DOHH2 (cell line): ENCODE measurements around the gene IKBKG.

Experiments
- H3F3A ChIP-seq: fragments of 200-600 bp; sonication (generic), shearing (Covaris generic); 2 replicates; pipeline ENCODE4 v1.6.0; 2016; ENCODE audit warnings: antibody characterized with exemption, mild to moderate bottlenecking; ENCODE audit not compliant: control insufficient read depth, insufficient read depth
- H3K27ac ChIP-seq: fragments of 200-600 bp; sonication (generic); 2 replicates; pipeline ENCODE4 v1.5.1; 2014; ENCODE audit warnings: low read depth, mild to moderate bottlenecking, low read length, moderate library complexity
- H3K27me3 ChIP-seq: fragments of 200-600 bp; sonication (generic); 2 replicates; pipeline ENCODE4 v1.6.1; 2014; ENCODE audit warnings: mild to moderate bottlenecking, low read length, mixed read lengths; ENCODE audit not compliant: control insufficient read depth
- H3K36me3 ChIP-seq: fragments of 200-600 bp; sonication (generic); 2 replicates; pipeline ENCODE4 v1.6.1; 2014; ENCODE audit warnings: mild to moderate bottlenecking, low read length, moderate library complexity, mixed read lengths; ENCODE audit not compliant: control insufficient read depth
- H3K4me1 ChIP-seq: fragments of 200-600 bp; sonication (generic); 2 replicates; pipeline ENCODE4 v1.6.1; 2014; ENCODE audit warnings: mild to moderate bottlenecking, low read length, mixed read lengths; ENCODE audit not compliant: control insufficient read depth
- H3K4me2 ChIP-seq: fragments of 200-600 bp; sonication (generic); 2 replicates; pipeline ENCODE4 v1.6.0; 2014; ENCODE audit warnings: mild to moderate bottlenecking, low read length, moderate library complexity
- H3K4me3 ChIP-seq: fragments of 200-600 bp; sonication (generic); 2 replicates; pipeline ENCODE4 v1.5.1; 2014; ENCODE audit warnings: mild to moderate bottlenecking, low read length, mixed read lengths
- H3K79me2 ChIP-seq: fragments of 200-600 bp; sonication (generic); 2 replicates; pipeline ENCODE4 v1.6.1; 2014; ENCODE audit warnings: mild to moderate bottlenecking, low read length, mixed read lengths; ENCODE audit not compliant: control insufficient read depth
- H3K9me2 ChIP-seq: fragments of 200-600 bp; sonication (generic); replicated peaks from 2 replicates; pipeline ENCODE4 v1.6.1; 2014; ENCODE audit warnings: mild to moderate bottlenecking, low read length, mixed read lengths; ENCODE audit not compliant: control insufficient read depth
- H3K9me3 ChIP-seq: fragments of 200-600 bp; sonication (generic); 2 replicates; pipeline ENCODE4 v1.6.1; 2014; ENCODE audit warnings: antibody characterized with exemption, low read length, mixed read lengths; ENCODE audit not compliant: control insufficient read depth, insufficient read depth
- H4K20me1 ChIP-seq: fragments of 200-600 bp; sonication (generic); 2 replicates; pipeline ENCODE4 v1.6.0; 2014; ENCODE audit warnings: low read depth, mild to moderate bottlenecking, antibody characterized with exemption, low read length, moderate library complexity; ENCODE audit not compliant: control insufficient read depth, insufficient read depth
- EZH2phosphoT487 ChIP-seq: fragments of 200-600 bp; sonication (generic); IDR thresholded peaks from 2 replicates; pipeline ENCODE4 v1.6.1; 2017; ENCODE audit warnings: borderline replicate concordance, mild to moderate bottlenecking, antibody characterized with exemption, low read length, moderate library complexity, mixed read lengths
- TF ChIP-seq, protein P1 (sequence below): fragments of 200-600 bp; sonication (generic); IDR thresholded peaks from one replicate; pipeline ENCODE4 v1.5.1; 2014; ENCODE audit warnings: antibody characterized with exemption, mild to moderate bottlenecking, low read depth, low read length; ENCODE audit not compliant: poor library complexity, severe bottlenecking

Gene IKBKG

GRCh38 chrX:154526901-154527675 lies 20.3 kb upstream of the IKBKG start:
- H3K36me3 ChIP-seq = no peaks in the 10 kb centered on the region
- H3K9me3 ChIP-seq = no peaks in the 10 kb centered on the region
- H3K27ac ChIP-seq = peak overlapping the region; percentile 37; the same call in 1 of the 2 replicates
- H3K4me3 ChIP-seq = peak overlapping the region; percentile 68
- peak overlapping the region; percentile 75 for H3K4me2 ChIP-seq
- H3K9me2 ChIP-seq = no peaks in the 10 kb centered on the region
- H3K4me1 ChIP-seq = peaks cover 14% of the 10 kb centered on the region
- no peak for TF ChIP-seq EZH2phosphoT487
- TF ChIP-seq, protein P1, sequence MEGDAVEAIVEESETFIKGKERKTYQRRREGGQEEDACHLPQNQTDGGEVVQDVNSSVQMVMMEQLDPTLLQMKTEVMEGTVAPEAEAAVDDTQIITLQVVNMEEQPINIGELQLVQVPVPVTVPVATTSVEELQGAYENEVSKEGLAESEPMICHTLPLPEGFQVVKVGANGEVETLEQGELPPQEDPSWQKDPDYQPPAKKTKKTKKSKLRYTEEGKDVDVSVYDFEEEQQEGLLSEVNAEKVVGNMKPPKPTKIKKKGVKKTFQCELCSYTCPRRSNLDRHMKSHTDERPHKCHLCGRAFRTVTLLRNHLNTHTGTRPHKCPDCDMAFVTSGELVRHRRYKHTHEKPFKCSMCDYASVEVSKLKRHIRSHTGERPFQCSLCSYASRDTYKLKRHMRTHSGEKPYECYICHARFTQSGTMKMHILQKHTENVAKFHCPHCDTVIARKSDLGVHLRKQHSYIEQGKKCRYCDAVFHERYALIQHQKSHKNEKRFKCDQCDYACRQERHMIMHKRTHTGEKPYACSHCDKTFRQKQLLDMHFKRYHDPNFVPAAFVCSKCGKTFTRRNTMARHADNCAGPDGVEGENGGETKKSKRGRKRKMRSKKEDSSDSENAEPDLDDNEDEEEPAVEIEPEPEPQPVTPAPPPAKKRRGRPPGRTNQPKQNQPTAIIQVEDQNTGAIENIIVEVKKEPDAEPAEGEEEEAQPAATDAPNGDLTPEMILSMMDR = peak; percentile 42
- no peaks in the 10 kb centered on the region for H3K79me2 ChIP-seq
- H3K27me3 ChIP-seq = no peaks in the 10 kb centered on the region
- no peaks in the 10 kb centered on the region for H3F3A ChIP-seq
- no peaks in the 10 kb centered on the region for H4K20me1 ChIP-seq

GRCh38 chrX:154529206-154529612 lies 18.2 kb upstream of the IKBKG start:
- peaks cover 9% of the 10 kb centered on the region for H3K36me3 ChIP-seq
- H3K9me2 ChIP-seq = no peaks in the 10 kb centered on the region
- H3K27me3 ChIP-seq = no peaks in the 10 kb centered on the region
- H3K79me2 ChIP-seq = no peaks in the 10 kb centered on the region
- H3K4me1 ChIP-seq = peaks cover 14% of the 10 kb centered on the region
- H4K20me1 ChIP-seq = no peaks in the 10 kb centered on the region
- TF ChIP-seq EZH2phosphoT487 = no peak
- TF ChIP-seq, protein P1 = no peak
- no peaks in the 10 kb centered on the region for H3F3A ChIP-seq
- no peak overlapping the region for H3K4me3 ChIP-seq
- H3K4me2 ChIP-seq = no peak overlapping the region
- no peak overlapping the region for H3K27ac ChIP-seq
- H3K9me3 ChIP-seq = no peaks in the 10 kb centered on the region

GRCh38 chrX:154530286-154530685 lies 17.1 kb upstream of the IKBKG start:
- Histone ChIP-seq H3K27ac (no peak overlapping the region), H3K36me3 (peaks cover 18% of the 10 kb centered on the region), H3K9me2 (no peaks in the 10 kb centered on the region), H3K79me2 (no peaks in the 10 kb centered on the region), H3K4me2 (no peak overlapping the region), H3K27me3 (no peaks in the 10 kb centered on the region), H3F3A (no peaks in the 10 kb centered on the region), H3K4me1 (peaks cover 19% of the 10 kb centered on the region), H3K4me3 (no peak overlapping the region), H3K9me3 (no peaks in the 10 kb centered on the region), H4K20me1 (no peaks in the 10 kb centered on the region)
- TF ChIP-seq EZH2phosphoT487 = no peak
- TF ChIP-seq, protein P1 = no peak
